GM12878 (cell line): ENCODE results near the gene AAR2. TPM values are rescaled to one million over a fixed set of nuclear protein-coding genes. Genes with fewer than 3 reads are reported as not detected.
A peak's percentile ranks its signal among the peaks of the same experiment; 100 is the strongest.

Source experiments
- BACH1 ChIP-seq: fragments of 450-650 bp; IDR thresholded peaks from 2 replicates; pipeline ENCODE4 v1.6.1; 2017; ENCODE audit warnings: mild to moderate bottlenecking, borderline replicate concordance
- CBX3 ChIP-seq: fragments of 200-600 bp; sonication (generic); IDR thresholded peaks from 2 replicates; pipeline ENCODE4 v1.6.1; 2016; ENCODE audit warnings: low read depth, borderline replicate concordance
- CHD1 ChIP-seq: IDR thresholded peaks from 2 replicates; pipeline ENCODE4 v1.6.1; 2012; ENCODE audit warnings: low read depth, low read length, improper control_type of control experiment
- CHD4 ChIP-seq: fragments of 200-600 bp; sonication (generic); IDR thresholded peaks from 2 replicates; pipeline ENCODE4 v1.6.1; 2016; ENCODE audit warnings: mild to moderate bottlenecking
- CREM ChIP-seq: IDR thresholded peaks from 2 replicates; pipeline ENCODE4 v1.6.1; 2014; ENCODE audit warnings: antibody characterized with exemption, low read depth
- DPF2 ChIP-seq: fragments of 450-650 bp; IDR thresholded peaks from 2 replicates; pipeline ENCODE4 v1.6.1; 2017; ENCODE audit warnings: mild to moderate bottlenecking
- ESRRA ChIP-seq: IDR thresholded peaks from 2 replicates; pipeline ENCODE4 v1.6.1; 2012; ENCODE audit warnings: mild to moderate bottlenecking, low read length, improper control_type of control experiment
- EZH2 ChIP-seq: IDR thresholded peaks from 2 replicates; pipeline ENCODE4 v1.6.1; 2012; ENCODE audit warnings: low read depth, mild to moderate bottlenecking, control low read depth, inconsistent platforms, low read length, borderline replicate concordance; ENCODE audit not compliant: control insufficient read depth
- FOS ChIP-seq: IDR thresholded peaks from 3 replicates; pipeline ENCODE4 v1.6.1; 2011; ENCODE audit warnings: borderline replicate concordance; ENCODE audit not compliant: insufficient read length; ENCODE audit errors: extremely low read depth
- FOXK2 ChIP-seq: fragments of 450-650 bp; IDR thresholded peaks from 2 replicates; pipeline ENCODE4 v1.6.1; 2017; ENCODE audit warnings: mild to moderate bottlenecking, moderate library complexity
- IKZF1 ChIP-seq: fragments of 450-650 bp; conservative IDR thresholded peaks from 2 replicates; pipeline ENCODE4 v1.6.1; 2017; ENCODE audit warnings: antibody characterized with exemption, mild to moderate bottlenecking
- LARP7 ChIP-seq: fragments of 450-650 bp; IDR thresholded peaks from 2 replicates; pipeline ENCODE4 v1.6.1; 2017; ENCODE audit warnings: mild to moderate bottlenecking
- NBN ChIP-seq: fragments of 450-650 bp; IDR thresholded peaks from 2 replicates; pipeline ENCODE4 v1.6.1; 2016
- NFIC ChIP-seq: IDR thresholded peaks from 2 replicates; pipeline ENCODE4 v1.6.1; 2012; ENCODE audit warnings: low read depth, mild to moderate bottlenecking, inconsistent platforms, low read length, moderate library complexity
- POLR2A ChIP-seq: IDR thresholded peaks from 2 replicates; pipeline ENCODE4 v1.6.1; 2011; ENCODE audit warnings: low read depth, mild to moderate bottlenecking, low read length
- POLR2AphosphoS2 ChIP-seq: IDR thresholded peaks from 2 replicates; pipeline ENCODE4 v1.6.1; 2011; ENCODE audit warnings: low read depth, mild to moderate bottlenecking, low read length, improper control_type of control experiment, moderate library complexity
- RAD21 ChIP-seq: IDR thresholded peaks from 2 replicates; pipeline ENCODE4 v1.6.1; 2011; ENCODE audit warnings: mild to moderate bottlenecking, low read depth, low read length, moderate library complexity; ENCODE audit not compliant: insufficient read depth
- RELA ChIP-seq: fragments of 450-650 bp; IDR thresholded peaks from 2 replicates; pipeline ENCODE4 v1.8.0; 2014; ENCODE audit warnings: borderline replicate concordance; ENCODE audit not compliant: partially characterized antibody
- RFX5 ChIP-seq: IDR thresholded peaks from 2 replicates; pipeline ENCODE4 v1.6.1; 2011; ENCODE audit warnings: low read depth, low read length, improper control_type of control experiment
- RUNX3 ChIP-seq: IDR thresholded peaks from 2 replicates; pipeline ENCODE4 v1.6.1; 2012; ENCODE audit warnings: low read length, inconsistent platforms
- SMAD5 ChIP-seq: IDR thresholded peaks from 2 replicates; pipeline ENCODE4 v1.6.1; 2016; ENCODE audit warnings: antibody characterized with exemption, low read depth
- SMARCA5 ChIP-seq: fragments of 450-650 bp; IDR thresholded peaks from 2 replicates; pipeline ENCODE4 v1.6.1; 2017; ENCODE audit warnings: mild to moderate bottlenecking
- STAT3 ChIP-seq: IDR thresholded peaks from 2 replicates; pipeline ENCODE4 v1.6.1; 2011; ENCODE audit warnings: low read depth, low read length, improper control_type of control experiment
- TARDBP ChIP-seq: IDR thresholded peaks from 2 replicates; pipeline ENCODE4 v1.6.1; 2016; ENCODE audit warnings: borderline replicate concordance
- TCF3 ChIP-seq: IDR thresholded peaks from 2 replicates; pipeline ENCODE4 v1.6.1; 2012; ENCODE audit warnings: low read depth, mild to moderate bottlenecking, low read length, borderline replicate concordance; ENCODE audit not compliant: insufficient read depth
- USF1 ChIP-seq: IDR thresholded peaks from 2 replicates; pipeline ENCODE4 v1.6.1; 2011; ENCODE audit warnings: borderline replicate concordance, low read depth, mild to moderate bottlenecking, moderate library complexity, mixed read lengths, low read length; ENCODE audit not compliant: insufficient read depth; ENCODE audit errors: extremely low read length
- WRNIP1 ChIP-seq: IDR thresholded peaks from 2 replicates; pipeline ENCODE4 v1.6.1; 2011; ENCODE audit warnings: low read depth, low read length, improper control_type of control experiment, borderline replicate concordance
- YY1 ChIP-seq: IDR thresholded peaks from 2 replicates; pipeline ENCODE4 v1.6.1; 2011; ENCODE audit warnings: low read depth, mild to moderate bottlenecking, low read length
- polyA plus RNA-seq, 11 experiments: library from polyadenylated mRNA; depleted of rRNA in 4 of 11; unstranded in 6 of 11; stranded (reverse) in 5 of 11; fragments of >200 nt; fragmentation: Nextera tagmentation in 4 of 11; fragmentation: Illumina TruSeq in 1 of 11; extraction: Ambion mirVana in 4 of 11; extraction: Trizol in 1 of 11; gene quantifications; 1 replicate in 1 of 11; 2 replicates in 10 of 11; pipeline versions ENCODE4 v1.2.1 to v1.2.3, GENCODE V29; 2011 to 2016; ENCODE audit warnings: inconsistent platforms in 2 of 11, missing spikeins in 2 of 11, low read depth in 1 of 11
- total RNA-seq, 4 experiments: library from RNA; depleted of rRNA in 3 of 4; stranded (reverse); fragments of >200 nt in 3 of 4; fragmentation: Illumina TruSeq in 1 of 4; extraction: Trizol in 1 of 4; gene quantifications; 2 replicates each; pipeline versions ENCODE4 v1.2.1 to v1.2.3, GENCODE V29; 2013 to 2021
- TF ChIP-seq, protein P1 (sequence below): fragments of 450-650 bp; formaldehyde crosslinking; IDR thresholded peaks from 2 replicates; pipeline ENCODE4 v1.4.0; 2022; ENCODE audit warnings: mild to moderate bottlenecking, moderate library complexity

Gene AAR2
- total and polyA plus RNA-seq, 10 of the 15 experiments (the other 5 are each of a cell fraction or from before 2014, with no cell fraction given), result 6.5 to 41.7 (median 30.3) TPM

DNA sequence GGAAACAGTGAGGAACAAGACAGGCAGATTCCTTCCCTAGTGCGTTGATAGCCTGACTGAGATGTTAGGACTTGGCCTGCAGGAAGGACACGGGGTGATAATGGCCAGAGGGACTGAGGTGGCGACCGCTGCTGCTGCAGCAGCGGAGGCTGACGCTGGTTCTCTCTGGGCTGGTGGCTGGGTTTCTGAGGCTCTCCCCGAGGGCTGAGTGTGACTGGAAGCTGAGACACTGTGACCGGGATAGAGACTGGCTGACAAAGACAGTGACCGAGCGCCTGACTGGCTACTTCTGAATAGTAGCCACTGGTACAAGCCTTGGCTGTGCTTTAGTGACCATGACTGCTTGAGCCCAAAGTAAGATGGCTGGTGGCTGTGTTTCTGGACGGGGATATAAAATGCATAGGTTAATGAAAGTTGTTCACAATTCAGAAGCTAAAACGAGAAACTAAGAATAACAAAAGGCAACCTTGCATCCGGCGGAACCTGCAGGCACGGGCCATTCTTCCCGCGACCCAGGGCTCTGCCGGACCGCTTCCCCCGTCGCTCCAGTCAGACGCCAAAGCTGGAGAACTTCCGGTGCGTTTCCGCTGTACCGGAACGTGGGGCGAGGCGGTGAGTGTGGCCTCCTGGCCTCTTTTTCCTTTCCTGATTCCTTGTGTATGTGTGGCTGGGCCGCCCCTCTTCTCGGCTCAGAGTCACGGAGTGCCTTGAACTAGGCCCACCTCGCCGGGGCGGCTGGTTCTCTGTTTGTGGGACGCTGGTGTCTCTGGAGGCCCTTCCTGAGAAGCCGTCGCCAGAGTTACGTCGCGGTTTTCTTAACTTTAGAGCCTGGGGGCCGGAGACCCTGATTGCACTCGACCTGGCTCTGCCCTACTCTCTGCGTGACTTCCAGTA, at the start of gene AAR2 (continued):
- TF ChIP-seq CBX3 (no peak), WRNIP1 (peak; percentile 98), TARDBP (peak; percentile 89), RUNX3 (peak; percentile 63), RAD21 (no peak), NBN (peak; percentile 85; the same call in 1 of the 2 replicates), POLR2AphosphoS2 (0 out of 2 replicates have a peak, but pooled peaks have one; percentile 77), FOS (no peak), TCF3 (no peak), SMAD5 (peak; percentile 84), RELA (peak; percentile 71), USF1 (peak; percentile 41), NFIC (no peak), CHD4 (no peak), FOXK2 (peak; percentile 41; the same call in 1 of the 2 replicates), CHD1 (no peak), BACH1 (peak; percentile 21; the same call in 1 of the 2 replicates), ESRRA (no peak), POLR2A (peak; percentile 95), RFX5 (no peak; the same call in 1 of the 2 replicates), SMARCA5 (peak; percentile 83), DPF2 (no peak), IKZF1 (peak; percentile 87), CREM (peak; percentile 84), STAT3 (no peak), LARP7 (peak; percentile 64; the same call in 1 of the 2 replicates), EZH2 (no peak), YY1 (peak; percentile 90)
- TF ChIP-seq, protein P1, sequence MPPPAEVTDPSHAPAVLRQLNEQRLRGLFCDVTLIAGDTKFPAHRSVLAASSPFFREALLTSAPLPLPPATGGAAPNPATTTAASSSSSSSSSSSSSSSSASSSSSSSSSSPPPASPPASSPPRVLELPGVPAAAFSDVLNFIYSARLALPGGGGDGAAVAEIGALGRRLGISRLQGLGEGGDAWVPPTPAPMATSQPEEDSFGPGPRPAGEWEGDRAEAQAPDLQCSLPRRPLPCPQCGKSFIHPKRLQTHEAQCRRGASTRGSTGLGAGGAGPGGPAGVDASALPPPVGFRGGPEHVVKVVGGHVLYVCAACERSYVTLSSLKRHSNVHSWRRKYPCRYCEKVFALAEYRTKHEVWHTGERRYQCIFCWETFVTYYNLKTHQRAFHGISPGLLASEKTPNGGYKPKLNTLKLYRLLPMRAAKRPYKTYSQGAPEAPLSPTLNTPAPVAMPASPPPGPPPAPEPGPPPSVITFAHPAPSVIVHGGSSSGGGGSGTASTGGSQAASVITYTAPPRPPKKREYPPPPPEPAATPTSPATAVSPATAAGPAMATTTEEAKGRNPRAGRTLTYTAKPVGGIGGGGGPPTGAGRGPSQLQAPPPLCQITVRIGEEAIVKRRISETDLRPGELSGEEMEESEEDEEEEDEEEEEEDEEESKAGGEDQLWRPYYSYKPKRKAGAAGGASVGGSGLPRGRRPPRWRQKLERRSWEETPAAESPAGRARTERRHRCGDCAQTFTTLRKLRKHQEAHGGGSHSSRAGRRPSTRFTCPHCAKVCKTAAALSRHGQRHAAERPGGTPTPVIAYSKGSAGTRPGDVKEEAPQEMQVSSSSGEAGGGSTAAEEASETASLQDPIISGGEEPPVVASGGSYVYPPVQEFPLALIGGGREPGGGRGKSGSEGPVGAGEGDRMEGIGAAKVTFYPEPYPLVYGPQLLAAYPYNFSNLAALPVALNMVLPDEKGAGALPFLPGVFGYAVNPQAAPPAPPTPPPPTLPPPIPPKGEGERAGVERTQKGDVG (CRISPR knock-in tag), result no peak
